HEK293 (cell line): ENCODE data around the gene DNASE1L3.
A peak's percentile ranks its signal among the peaks of the same experiment; 100 is the strongest.

Experiments used
- ATF2 ChIP-seq: fragments of 450-650 bp; formaldehyde crosslinking; IDR thresholded peaks from 2 replicates; pipeline ENCODE4 v1.5.1; 2016; ENCODE audit warnings: missing biosample characterization, missing genetic modification characterization, low read depth
- FEZF1 ChIP-seq: fragments of 450-650 bp; formaldehyde crosslinking; IDR thresholded peaks from 2 replicates; pipeline ENCODE4 v1.5.1; 2016; ENCODE audit warnings: missing biosample characterization, missing genetic modification characterization
- HOXA7 ChIP-seq: sonication (generic); formaldehyde crosslinking; IDR thresholded peaks from 2 replicates; pipeline ENCODE4 v1.8.1; 2022; ENCODE audit warnings: missing genetic modification reagents, borderline replicate concordance
- HOXC10 ChIP-seq: sonication (generic); formaldehyde crosslinking; IDR thresholded peaks from 2 replicates; pipeline ENCODE4 v1.8.1; 2023; ENCODE audit warnings: mild to moderate bottlenecking, missing genetic modification reagents
- HOXD13 ChIP-seq: sonication (generic); formaldehyde crosslinking; IDR thresholded peaks from 2 replicates; pipeline ENCODE4 v1.8.0; 2022; ENCODE audit warnings: missing genetic modification reagents, borderline replicate concordance
- MYNN ChIP-seq: fragments of 450-650 bp; formaldehyde crosslinking; IDR thresholded peaks from 2 replicates; pipeline ENCODE4 v1.5.1; 2016; ENCODE audit warnings: missing biosample characterization, missing genetic modification characterization, borderline replicate concordance
- MZF1 ChIP-seq: fragments of 450-650 bp; formaldehyde crosslinking; IDR thresholded peaks from 2 replicates; pipeline ENCODE4 v1.5.1; 2017; ENCODE audit warnings: missing biosample characterization, missing genetic modification characterization, borderline replicate concordance
- PATZ1 ChIP-seq: fragments of 450-650 bp; formaldehyde crosslinking; IDR thresholded peaks from 2 replicates; pipeline ENCODE4 v1.5.1; 2016; ENCODE audit warnings: missing biosample characterization, missing genetic modification characterization
- PBX3 ChIP-seq: sonication (generic); formaldehyde crosslinking; IDR thresholded peaks from 2 replicates; pipeline ENCODE4 v1.8.1; 2022; ENCODE audit warnings: mild to moderate bottlenecking, moderate library complexity, missing genetic modification reagents
- PRDM2 ChIP-seq: fragments of 450-650 bp; formaldehyde crosslinking; IDR thresholded peaks from 2 replicates; pipeline ENCODE4 v1.5.1; 2016; ENCODE audit warnings: missing biosample characterization, missing genetic modification characterization, borderline replicate concordance
- SCRT2 ChIP-seq: fragments of 450-650 bp; formaldehyde crosslinking; IDR thresholded peaks from 2 replicates; pipeline ENCODE4 v1.5.1; 2016; ENCODE audit warnings: missing biosample characterization, missing genetic modification characterization
- ZBTB7A ChIP-seq: fragments of 450-650 bp; formaldehyde crosslinking; IDR thresholded peaks from 2 replicates; pipeline ENCODE4 v1.5.1; 2016; ENCODE audit warnings: low read depth, missing biosample characterization, missing genetic modification characterization
- ZBTB8A ChIP-seq: fragments of 450-650 bp; formaldehyde crosslinking; IDR thresholded peaks from 2 replicates; pipeline ENCODE4 v1.5.1; 2016; ENCODE audit warnings: missing biosample characterization, missing genetic modification characterization
- ZFP41 ChIP-seq: fragments of 450-650 bp; formaldehyde crosslinking; IDR thresholded peaks from 2 replicates; pipeline ENCODE4 v1.5.1; 2016; ENCODE audit warnings: missing biosample characterization, missing genetic modification characterization, borderline replicate concordance
- ZNF202 ChIP-seq: fragments of 450-650 bp; formaldehyde crosslinking; IDR thresholded peaks from 2 replicates; pipeline ENCODE4 v1.5.1; 2016; ENCODE audit warnings: missing biosample characterization, missing genetic modification characterization, borderline replicate concordance
- ZNF239 ChIP-seq: fragments of 450-650 bp; formaldehyde crosslinking; IDR thresholded peaks from 2 replicates; pipeline ENCODE4 v1.5.1; 2016; ENCODE audit warnings: missing biosample characterization, missing genetic modification characterization
- ZNF302 ChIP-seq: fragments of 450-650 bp; formaldehyde crosslinking; IDR thresholded peaks from 2 replicates; pipeline ENCODE4 v1.5.1; 2016; ENCODE audit warnings: missing biosample characterization, missing genetic modification characterization, low read depth
- ZNF350 ChIP-seq: fragments of 450-650 bp; formaldehyde crosslinking; IDR thresholded peaks from 2 replicates; pipeline ENCODE4 v1.5.0; 2017; ENCODE audit warnings: missing biosample characterization, mild to moderate bottlenecking, missing genetic modification characterization
- ZNF354C ChIP-seq: fragments of 450-650 bp; formaldehyde crosslinking; IDR thresholded peaks from 2 replicates; pipeline ENCODE4 v1.5.1; 2016; ENCODE audit warnings: missing biosample characterization, missing genetic modification characterization, low read depth, borderline replicate concordance
- ZNF610 ChIP-seq: fragments of 450-650 bp; formaldehyde crosslinking; IDR thresholded peaks from 2 replicates; pipeline ENCODE4 v1.5.1; 2016; ENCODE audit warnings: missing biosample characterization, missing genetic modification characterization, borderline replicate concordance
- ZNF654 ChIP-seq: fragments of 450-650 bp; formaldehyde crosslinking; IDR thresholded peaks from 2 replicates; pipeline ENCODE4 v1.5.1; 2016; ENCODE audit warnings: low read depth, missing biosample characterization, missing genetic modification characterization
- ZNF660 ChIP-seq: fragments of 450-650 bp; IDR thresholded peaks from 2 replicates; pipeline ENCODE4 v1.5.1; 2018; ENCODE audit warnings: missing biosample characterization, mild to moderate bottlenecking, missing genetic modification characterization
- ZNF670 ChIP-seq: fragments of 450-650 bp; formaldehyde crosslinking; IDR thresholded peaks from 2 replicates; pipeline ENCODE4 v1.5.1; 2016; ENCODE audit warnings: missing biosample characterization, missing genetic modification characterization, low read depth
- ZNF692 ChIP-seq: fragments of 450-650 bp; formaldehyde crosslinking; IDR thresholded peaks from 2 replicates; pipeline ENCODE4 v1.5.1; 2016; ENCODE audit warnings: missing biosample characterization, missing genetic modification characterization
- ZSCAN30 ChIP-seq: fragments of 450-650 bp; IDR thresholded peaks from 2 replicates; pipeline ENCODE4 v1.5.1; 2018; ENCODE audit warnings: missing biosample characterization, mild to moderate bottlenecking, missing genetic modification characterization, moderate library complexity
- TF ChIP-seq, protein P1 (sequence below): fragments of 450-650 bp; formaldehyde crosslinking; optimal IDR thresholded peaks from 2 replicates; pipeline ENCODE3; 2016; ENCODE audit warnings: missing biosample characterization, mild to moderate bottlenecking, missing genetic modification characterization

DNASE1L3 gene

GRCh38 chr3:58177747-58178527 lies 32.8 kb downstream of the DNASE1L3 start (continued):
- TF ChIP-seq PBX3 (CRISPR knock-in tag), result no peak
- TF ChIP-seq ZBTB7A (tag by site-specific recombination), result no peak
- no peak for TF ChIP-seq ZNF239 (tag by site-specific recombination)
- TF ChIP-seq ZFP41 (tag by site-specific recombination), result no peak
- peak; percentile 44; the same call in 1 of the 2 replicates for TF ChIP-seq ZNF692
- no peak for TF ChIP-seq PRDM2
- TF ChIP-seq PATZ1 (tag by site-specific recombination), result peak; percentile 54
- TF ChIP-seq ZNF202 (tag by site-specific recombination), result no peak
- TF ChIP-seq SCRT2, result no peak
- no peak; the same call in 1 of the 2 replicates for TF ChIP-seq ZNF610
- TF ChIP-seq HOXD13, result no peak
- TF ChIP-seq, protein P1, sequence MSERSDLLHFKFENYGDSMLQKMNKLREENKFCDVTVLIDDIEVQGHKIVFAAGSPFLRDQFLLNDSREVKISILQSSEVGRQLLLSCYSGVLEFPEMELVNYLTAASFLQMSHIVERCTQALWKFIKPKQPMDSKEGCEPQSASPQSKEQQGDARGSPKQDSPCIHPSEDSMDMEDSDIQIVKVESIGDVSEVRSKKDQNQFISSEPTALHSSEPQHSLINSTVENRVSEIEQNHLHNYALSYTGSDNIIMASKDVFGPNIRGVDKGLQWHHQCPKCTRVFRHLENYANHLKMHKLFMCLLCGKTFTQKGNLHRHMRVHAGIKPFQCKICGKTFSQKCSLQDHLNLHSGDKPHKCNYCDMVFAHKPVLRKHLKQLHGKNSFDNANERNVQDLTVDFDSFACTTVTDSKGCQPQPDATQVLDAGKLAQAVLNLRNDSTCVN, result peak; percentile 29
- no peak for TF ChIP-seq FEZF1 (tag by site-specific recombination)
- no peak for TF ChIP-seq ZNF354C (tag by site-specific recombination)
- TF ChIP-seq HOXC10 (CRISPR knock-in tag), result no peak
- no peak for TF ChIP-seq ZNF670 (tag by site-specific recombination)
- TF ChIP-seq HOXA7 (CRISPR knock-in tag), result no peak
- TF ChIP-seq ZNF654 (tag by site-specific recombination), result peak; percentile 55
- TF ChIP-seq MYNN (tag by site-specific recombination), result no peak
- no peak for TF ChIP-seq ZNF350 (tag by site-specific recombination)
- no peak for TF ChIP-seq ATF2
- TF ChIP-seq ZNF660 (tag by site-specific recombination), result peak; percentile 64
- TF ChIP-seq ZBTB8A (tag by site-specific recombination), result peak; percentile 28; the same call in 1 of the 2 replicates
- no peak for TF ChIP-seq ZSCAN30
- TF ChIP-seq MZF1 (tag by site-specific recombination), result no peak
- TF ChIP-seq ZNF302 (tag by site-specific recombination), result no peak
